Caco-2 (cell line): ENCODE results near the gene AKAP6. TPM values are rescaled to one million over a fixed set of nuclear protein-coding genes. Genes with fewer than 3 reads are reported as not detected.

Experiments
- BruUV-seq: library from RNA; stranded (reverse); fragments of 400-500 nt; replicated peaks from 2 replicates; lab custom pipeline; 2021; lab: Mats Ljungman, UMichigan
- CTCF ChIA-PET: fragments of 300-600 bp; sonication (Branson Sonifier 250); formaldehyde crosslinking; loops from one replicate; lab custom pipeline; 2022; ENCODE audit warnings: antibody characterized with exemption; lab: Charles Lee
- POLR2A ChIA-PET: fragments of 300-600 bp; sonication (Branson Sonifier 250); formaldehyde crosslinking; loops from one replicate; lab custom pipeline; 2022; ENCODE audit warnings: antibody characterized with exemption; lab: Charles Lee
- DNase-seq, 2 experiments: peaks; one replicate each; pipeline versions ENCODE4 v3.0.0 to v3.0.0-alpha.2; 2020 to 2022
- H3K27me3 ChIP-seq: replicated peaks from 2 replicates; pipeline ENCODE4 v1.6.0; 2011; ENCODE audit warnings: low read length; ENCODE audit not compliant: control insufficient read depth, insufficient read depth
- H3K36me3 ChIP-seq: 2 replicates; pipeline ENCODE4 v1.5.1; 2011; ENCODE audit warnings: low read length; ENCODE audit not compliant: control insufficient read depth, insufficient read depth
- H3K4me1 ChIP-seq: fragments of 250-450 bp; sonication (Bioruptor Pico); 2 replicates; pipeline ENCODE4 v1.5.1; 2020; ENCODE audit warnings: mild to moderate bottlenecking
- H3K4me3 ChIP-seq: 2 replicates; pipeline ENCODE4 v1.5.1; 2011; ENCODE audit warnings: low read depth, mild to moderate bottlenecking, control low read depth, low read length
- H3K9me3 ChIP-seq: fragments of 250-450 bp; sonication (Bioruptor Pico); 2 replicates; pipeline ENCODE4 v1.5.1; 2020; ENCODE audit warnings: mild to moderate bottlenecking, moderate library complexity
- H3K27ac Mint-ChIP-seq: one replicate; pipeline ENCODE4 v1.8.0; 2022; ENCODE audit warnings: mixed read lengths; ENCODE audit not compliant: unreplicated experiment
- H3K27me3 Mint-ChIP-seq: one replicate; pipeline ENCODE4 v1.8.0; 2022; ENCODE audit warnings: mixed read lengths; ENCODE audit not compliant: insufficient read depth, unreplicated experiment
- H3K36me3 Mint-ChIP-seq: one replicate; pipeline ENCODE4 v1.8.0; 2022; ENCODE audit warnings: mild to moderate bottlenecking, mixed read lengths; ENCODE audit not compliant: insufficient read depth, unreplicated experiment
- H3K4me1 Mint-ChIP-seq: one replicate; pipeline ENCODE4 v1.8.0; 2022; ENCODE audit warnings: low read depth, mixed read lengths; ENCODE audit not compliant: unreplicated experiment
- H3K4me3 Mint-ChIP-seq: one replicate; pipeline ENCODE4 v1.8.0; 2022; ENCODE audit warnings: mild to moderate bottlenecking, moderate library complexity, mixed read lengths; ENCODE audit not compliant: unreplicated experiment
- H3K9me3 Mint-ChIP-seq: one replicate; pipeline ENCODE4 v1.8.0; 2022; ENCODE audit warnings: mixed read lengths; ENCODE audit not compliant: unreplicated experiment
- CTCF ChIP-seq, 2 experiments: fragments of 200-600 bp in 1 of 2; IDR thresholded peaks; 1 replicate in 1 of 2; 2 replicates in 1 of 2; pipeline versions ENCODE4 v1.5.1 to v1.8.0; 2011 to 2022; ENCODE audit warnings: antibody characterized with exemption in 1 of 2, control low read depth in 1 of 2, inconsistent platforms in 1 of 2, low read depth in 1 of 2, low read length in 1 of 2, mild to moderate bottlenecking in 1 of 2, moderate library complexity in 1 of 2; ENCODE audit not compliant: insufficient read depth in 1 of 2, severe bottlenecking in 1 of 2, unreplicated experiment in 1 of 2
- intact Hi-C: fragments of 100-400 bp; cut with micrococcal nuclease; formaldehyde crosslinking; loops from one replicate; pipeline ENCODE4 v1.10.0; 2022; ENCODE audit not compliant: unreplicated experiment
- total RNA-seq: library from RNA; stranded (reverse); gene quantifications from 2 replicates; pipeline ENCODE4 v1.2.3, GENCODE V29; 2022

AKAP6 gene
- total RNA-seq, 1 experiment from 2014 or later = 3.0 TPM

- Mint-ChIP-seq H3K9me3 (no peaks in the 10 kb centered on the region), H3K4me1 (no peaks in the 10 kb centered on the region), H3K36me3 (peaks cover 1% of the 10 kb centered on the region), H3K4me3 (no peak overlapping the region), H3K27me3 (peaks cover 11% of the 10 kb centered on the region), H3K27ac (no peak overlapping the region)
- Histone ChIP-seq H3K4me3 (no peak overlapping the region), H3K9me3 (no peaks in the 10 kb centered on the region), H3K4me1 (no peaks in the 10 kb centered on the region), H3K36me3 (no peaks in the 10 kb centered on the region), H3K27me3 (no peaks in the 10 kb centered on the region)
- no TSS peak for BruUV-seq
- intact Hi-C loops = no loop called here
- no peak for DNase-seq
- no peak for TF ChIP-seq CTCF (IDR thresholded peaks at IDR 0.05; ENCODE audit: insufficient read depth in 1 of 2, low read depth in 1 of 2, low read length in 1 of 2, severe bottlenecking in 1 of 2, unreplicated experiment in 1 of 2)
- POLR2A ChIA-PET = no interaction called here
- CTCF ChIA-PET = no interaction called here
Measured at GRCh38 chr14:32679927-32680612, 351.0 kb downstream of the AKAP6 start.

- CTCF ChIA-PET = no interaction called here
- H3K27me3 ChIP-seq = no peaks in the 10 kb centered on the region
- TF ChIP-seq CTCF (IDR thresholded peaks at IDR 0.05; ENCODE audit: insufficient read depth in 1 of 2, low read depth in 1 of 2, low read length in 1 of 2, severe bottlenecking in 1 of 2, unreplicated experiment in 1 of 2) = no peak
- no peak overlapping the region for H3K4me3 ChIP-seq
- POLR2A ChIA-PET = no interaction called here
- H3K36me3 ChIP-seq = no peaks in the 10 kb centered on the region
- Mint-ChIP-seq H3K36me3 (peaks cover 5% of the 10 kb centered on the region), H3K4me3 (no peak overlapping the region), H3K27me3 (peaks cover 15% of the 10 kb centered on the region), H3K9me3 (no peaks in the 10 kb centered on the region), H3K27ac (no peak overlapping the region), H3K4me1 (no peaks in the 10 kb centered on the region)
- no peaks in the 10 kb centered on the region for H3K4me1 ChIP-seq
- no TSS peak for BruUV-seq
- no peaks in the 10 kb centered on the region for H3K9me3 ChIP-seq
- intact Hi-C loops = no loop called here
- DNase-seq = no peak
Measured at GRCh38 chr14:32681598-32681997, 352.5 kb downstream of the AKAP6 start.

GRCh38 chr14:32682214-32682613, 353.1 kb downstream of the AKAP6 start:
- Histone ChIP-seq H3K4me3 (no peak overlapping the region), H3K36me3 (no peaks in the 10 kb centered on the region), H3K9me3 (no peaks in the 10 kb centered on the region), H3K4me1 (no peaks in the 10 kb centered on the region), H3K27me3 (no peaks in the 10 kb centered on the region)
- no peak for DNase-seq
- POLR2A ChIA-PET = no interaction called here
- TF ChIP-seq CTCF (IDR thresholded peaks at IDR 0.05; ENCODE audit: insufficient read depth in 1 of 2, low read depth in 1 of 2, low read length in 1 of 2, severe bottlenecking in 1 of 2, unreplicated experiment in 1 of 2) = no peak
- Mint-ChIP-seq H3K27me3 (peaks cover 15% of the 10 kb centered on the region), H3K4me3 (no peak overlapping the region), H3K9me3 (no peaks in the 10 kb centered on the region), H3K4me1 (no peaks in the 10 kb centered on the region), H3K27ac (no peak overlapping the region), H3K36me3 (peaks cover 5% of the 10 kb centered on the region)
- CTCF ChIA-PET = no interaction called here
- intact Hi-C loops = no loop called here
- no TSS peak for BruUV-seq
